HuH-7 (cell line): ENCODE data around the gene DDX54.

Source experiments
- DNase-seq: peaks from one replicate; pipeline ENCODE4 v3.0.0; 2011; ENCODE audit warnings: low spot score

Gene DDX54

DNA sequence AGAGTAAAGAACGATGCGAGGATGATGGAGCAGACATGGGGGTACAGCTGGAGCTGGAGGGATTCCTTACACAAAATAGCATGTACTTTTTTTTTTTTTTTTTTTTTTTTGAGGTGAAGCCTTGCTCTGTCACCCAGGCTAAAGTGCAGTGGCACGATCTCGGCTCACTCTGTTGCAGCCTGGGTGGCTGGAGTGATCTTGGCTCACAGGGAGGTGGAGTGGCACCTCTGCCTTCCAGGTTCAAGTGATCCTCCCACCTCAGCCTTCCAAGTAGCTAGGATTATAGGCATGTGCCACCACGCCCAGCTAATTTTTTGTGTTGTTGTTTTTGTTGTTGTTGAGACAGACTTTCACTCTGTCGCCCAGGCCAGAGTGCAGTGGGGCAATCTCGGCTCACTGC lies 44.6 kb downstream of the DDX54 start:
- no peak for DNase-seq

DNA sequence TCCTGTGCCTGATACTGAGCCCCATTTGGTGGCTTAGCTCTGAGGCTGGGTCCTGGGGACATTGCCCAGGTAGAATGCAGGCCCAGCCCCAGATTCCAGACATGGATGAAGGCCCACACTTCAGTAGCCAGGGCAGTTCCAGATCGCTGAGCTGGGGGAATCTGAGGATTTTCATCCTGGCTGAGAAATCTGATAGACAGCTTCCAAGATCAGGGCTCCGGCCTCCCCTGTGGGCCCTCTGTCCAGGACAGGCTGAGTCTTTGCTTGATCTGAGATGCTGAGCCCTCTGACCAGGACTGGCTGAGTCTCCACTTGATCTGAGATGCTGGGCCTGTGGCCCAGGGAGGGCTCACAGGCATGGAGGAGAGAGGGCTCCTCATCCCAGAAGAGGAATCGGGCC lies 46.5 kb downstream of the DDX54 start:
- no peak for DNase-seq

DNA sequence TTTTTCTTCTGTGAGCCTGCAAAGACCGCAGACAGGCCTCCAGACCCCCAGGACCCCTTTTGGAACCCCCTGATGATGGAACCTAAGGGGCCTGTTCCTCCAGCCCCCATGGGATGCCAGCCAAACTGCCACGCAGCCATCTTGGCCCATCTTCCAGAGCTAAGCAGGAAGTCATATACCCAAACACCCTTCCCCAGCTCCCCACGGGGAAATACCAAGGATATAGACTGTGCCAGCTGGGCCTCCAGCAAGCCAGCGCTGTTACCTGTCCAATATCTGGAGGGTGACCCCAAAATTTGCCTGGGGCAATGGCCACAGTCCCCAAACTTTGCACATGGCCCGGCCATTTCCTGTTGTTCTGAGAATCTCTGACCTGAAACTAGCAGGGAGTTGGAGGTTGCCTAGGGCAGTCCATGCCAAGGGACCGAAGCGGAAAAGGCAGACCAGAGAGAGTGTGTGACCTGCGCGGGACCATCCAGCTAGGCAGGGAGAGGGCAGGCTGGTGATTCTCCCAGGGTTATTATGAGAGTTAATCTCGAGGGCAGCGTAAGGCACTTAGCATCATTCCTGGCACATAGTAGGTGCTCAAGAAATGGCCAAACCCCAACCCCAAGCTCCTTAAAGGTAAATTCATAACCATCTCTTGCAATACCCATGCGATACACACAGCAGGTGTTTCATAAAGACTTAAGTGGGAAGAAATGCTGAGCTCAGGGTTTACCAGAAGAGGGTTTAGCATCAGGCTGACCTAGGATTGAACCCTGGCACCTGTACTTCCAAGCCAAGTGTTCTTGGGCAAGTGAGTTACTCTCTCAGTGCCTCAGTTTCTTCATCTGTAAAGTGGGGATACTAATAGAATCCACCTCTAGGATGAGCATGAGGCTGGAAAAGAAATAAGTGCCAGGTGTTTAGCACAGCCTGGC lies 47.2 kb downstream of the DDX54 start:
- DNase-seq = no peak

DNA sequence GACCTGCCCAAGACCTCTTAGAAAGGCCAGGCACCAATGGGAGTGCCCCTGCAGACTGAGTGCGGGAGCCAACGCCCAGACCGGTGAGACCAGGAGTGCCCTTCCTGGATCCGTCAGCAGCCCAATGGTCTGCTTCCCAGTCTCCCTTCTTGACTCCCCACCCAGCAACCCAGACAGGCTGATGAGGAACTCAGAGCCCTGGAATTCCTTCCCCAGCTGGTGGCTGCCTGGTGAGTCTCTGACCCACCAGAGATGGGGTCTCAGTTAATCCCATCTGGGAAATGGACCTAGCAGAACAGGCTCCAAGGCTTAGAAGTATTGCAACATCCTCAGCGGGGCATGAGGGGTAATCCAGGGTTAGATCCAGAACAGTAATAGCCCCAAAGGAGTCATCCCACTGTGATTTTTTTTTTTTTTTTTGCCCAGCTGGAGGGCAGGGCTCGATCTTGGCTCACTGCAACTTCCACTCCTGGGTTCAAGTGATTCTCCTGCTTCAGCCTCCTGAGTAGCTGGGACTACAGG lies 48.2 kb downstream of the DDX54 start:
- DNase-seq = no peak

DNA sequence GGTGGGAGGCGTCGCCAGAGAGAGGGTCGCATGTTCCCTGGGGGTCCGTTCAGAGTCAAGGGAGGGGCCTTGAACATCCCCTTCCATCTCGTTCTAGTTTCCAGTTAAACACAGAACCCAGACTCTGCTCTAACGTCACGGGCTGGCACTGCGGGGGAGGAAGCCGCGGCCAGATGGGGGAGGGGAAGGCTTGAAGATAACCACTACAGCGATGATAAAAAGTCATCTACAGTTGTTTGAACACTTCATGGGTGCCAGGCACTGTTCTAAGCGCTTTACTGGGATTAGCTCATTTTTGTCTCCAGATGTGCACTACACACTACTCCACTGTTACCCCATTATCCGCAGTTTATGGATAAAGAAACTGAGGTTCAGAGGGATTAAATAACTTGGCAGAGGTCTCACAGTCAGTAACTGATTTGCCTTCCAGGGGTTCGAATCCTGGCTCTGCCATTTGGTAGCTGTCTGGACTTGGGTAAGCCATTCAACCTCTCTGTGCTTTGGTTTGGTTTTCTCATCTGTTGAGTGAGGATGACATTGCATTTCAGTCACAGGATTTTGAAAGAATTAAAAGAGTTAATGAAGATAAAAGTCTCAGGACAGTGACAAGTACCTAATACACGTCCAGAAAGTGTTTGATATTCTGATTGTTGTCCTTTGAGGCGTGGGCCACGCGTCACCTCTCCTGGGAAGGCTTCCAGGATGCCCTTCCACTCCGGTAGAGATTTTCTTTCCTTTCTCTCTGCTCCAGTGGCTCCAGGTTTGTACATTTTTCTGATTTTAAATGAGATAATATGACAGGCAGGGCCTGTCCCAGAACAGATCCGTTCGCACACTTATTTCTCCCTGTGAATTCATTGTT lies 48.9 kb downstream of the DDX54 start:
- no peak for DNase-seq

DNA sequence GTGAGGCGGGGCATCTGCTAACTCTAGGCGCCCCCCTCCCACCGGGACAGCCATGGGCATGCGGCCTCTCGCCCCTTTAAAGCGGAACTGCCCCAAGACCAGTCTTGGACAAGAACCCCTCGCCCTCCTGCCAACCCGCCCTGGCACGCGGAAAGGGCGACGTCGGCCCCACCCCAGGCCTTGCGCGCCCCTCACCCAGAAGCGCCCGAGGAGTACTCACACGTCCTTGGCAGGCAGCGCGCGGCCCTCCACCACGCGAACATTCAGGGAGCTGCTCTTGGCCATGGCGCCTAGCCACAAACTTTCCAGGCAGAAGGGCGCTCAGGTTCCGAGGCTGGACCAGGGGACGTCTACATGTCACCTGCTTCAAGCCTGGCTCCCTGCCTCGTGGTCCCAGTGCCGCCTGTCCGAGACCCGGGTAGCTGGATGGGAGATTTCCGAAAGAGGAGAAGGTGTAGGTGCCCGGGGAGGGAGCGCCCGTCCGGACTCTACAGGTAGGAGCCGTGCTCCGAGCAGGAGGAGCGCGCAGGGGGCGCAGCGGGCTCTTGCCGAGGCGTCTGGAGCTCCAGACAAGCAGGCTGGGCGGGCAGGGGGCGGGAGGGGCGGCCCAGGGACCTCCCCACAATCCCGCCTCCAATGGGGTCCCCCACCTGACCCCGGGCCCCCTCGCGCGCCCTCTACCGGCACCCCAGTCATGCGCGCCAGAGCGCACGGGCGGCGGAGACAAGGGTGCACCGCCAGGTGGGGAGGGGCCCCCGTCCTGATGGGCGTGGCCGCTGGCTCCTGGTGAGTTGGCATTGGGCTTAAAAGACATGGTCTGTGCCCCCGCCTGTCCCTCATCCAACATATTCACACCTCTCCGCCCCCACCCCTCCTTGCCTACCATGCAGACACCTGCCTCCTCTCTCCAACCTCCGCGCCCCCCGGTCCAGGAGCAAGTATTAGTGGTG lies 49.8 kb downstream of the DDX54 start, which contains the start of gene RASAL1:
Gene RASAL1 (minus strand): TSS at position 584 of the 950 bp plus-strand sequence. CDS start 299 bp downstream, at position 285.
- no peak for DNase-seq

DNA sequence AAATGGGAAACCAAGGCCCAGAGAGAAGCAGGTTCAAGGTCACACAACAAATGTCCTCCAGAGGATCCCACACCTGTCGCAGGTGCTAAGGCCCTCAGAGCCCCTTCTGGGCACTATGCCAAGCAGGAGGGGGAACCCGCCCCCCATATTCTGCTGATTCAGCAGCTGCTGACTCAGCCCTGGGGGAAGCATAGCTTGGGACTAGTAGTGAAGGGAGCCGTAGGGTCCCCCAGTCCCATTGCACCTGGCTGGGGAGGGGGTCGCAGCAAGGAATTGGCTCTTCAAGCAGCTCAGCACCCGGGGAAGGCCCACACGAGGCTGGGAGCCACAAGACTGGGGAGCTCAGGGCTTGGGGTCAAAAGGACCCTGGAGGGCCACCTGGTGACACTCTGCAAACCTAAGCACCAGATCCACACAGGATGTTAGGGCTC lies 50.7 kb downstream of the DDX54 start:
- no peak for DNase-seq

DNA sequence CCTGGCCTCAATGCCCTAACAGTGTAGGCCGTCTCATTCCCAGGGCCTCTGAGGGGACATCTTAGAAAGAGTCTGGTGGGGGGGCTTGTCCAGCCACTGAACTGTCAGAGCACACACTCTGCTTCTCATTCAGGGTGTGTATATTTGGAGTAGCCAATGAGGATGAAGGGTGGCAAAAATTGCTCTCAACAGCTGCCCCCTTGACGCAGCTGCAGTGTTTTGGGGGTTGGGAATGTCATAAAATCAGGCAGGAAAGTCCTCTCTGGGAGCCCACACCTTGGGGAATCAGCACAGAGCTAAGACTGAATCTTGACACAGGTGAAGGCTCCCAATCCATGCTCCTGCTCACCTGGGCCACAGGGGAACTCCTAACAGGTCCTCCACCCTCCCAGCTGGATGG lies 51.2 kb downstream of the DDX54 start:
- DNase-seq = no peak

DNA sequence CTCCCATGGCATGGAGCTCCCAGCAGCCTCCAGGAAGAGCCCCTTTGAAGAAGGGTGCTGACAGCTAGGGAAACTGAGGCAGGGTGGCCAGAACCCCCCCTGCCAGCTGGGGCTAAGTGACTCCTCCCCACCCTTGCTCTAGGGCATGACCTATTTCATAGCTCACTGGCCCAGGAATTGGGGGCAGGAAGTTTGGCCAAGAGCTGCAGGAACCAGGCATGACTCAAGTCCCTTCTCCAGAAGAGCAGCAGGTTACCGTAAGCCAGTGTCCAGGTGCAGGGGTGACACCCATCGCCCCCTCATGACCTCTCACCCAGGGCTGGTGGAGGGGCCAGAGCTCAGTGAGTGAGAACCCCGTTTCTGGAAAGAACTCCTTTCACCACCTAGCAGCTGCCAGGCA lies 51.6 kb downstream of the DDX54 start:
- no peak for DNase-seq

DNA sequence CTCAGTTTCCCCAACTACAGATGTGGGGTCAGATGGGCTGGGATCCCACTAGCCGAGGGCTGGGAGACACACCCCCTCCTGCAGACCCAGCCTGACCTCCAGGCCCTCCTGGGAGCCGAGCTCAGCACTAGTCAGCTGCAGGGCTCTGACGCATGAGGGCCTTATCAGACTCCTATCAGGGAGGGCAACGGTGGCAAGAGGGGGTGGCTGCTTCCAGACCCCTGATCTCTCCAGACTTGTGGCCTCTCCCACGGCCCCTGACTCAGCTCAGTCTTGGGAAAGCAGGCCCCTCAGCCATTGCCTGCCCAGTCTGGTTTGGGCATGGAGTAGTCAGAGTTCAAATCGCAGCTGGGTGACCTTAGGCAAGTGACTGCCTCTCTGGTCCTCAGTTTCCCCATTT lies 52.2 kb downstream of the DDX54 start:
- no peak for DNase-seq

DNA sequence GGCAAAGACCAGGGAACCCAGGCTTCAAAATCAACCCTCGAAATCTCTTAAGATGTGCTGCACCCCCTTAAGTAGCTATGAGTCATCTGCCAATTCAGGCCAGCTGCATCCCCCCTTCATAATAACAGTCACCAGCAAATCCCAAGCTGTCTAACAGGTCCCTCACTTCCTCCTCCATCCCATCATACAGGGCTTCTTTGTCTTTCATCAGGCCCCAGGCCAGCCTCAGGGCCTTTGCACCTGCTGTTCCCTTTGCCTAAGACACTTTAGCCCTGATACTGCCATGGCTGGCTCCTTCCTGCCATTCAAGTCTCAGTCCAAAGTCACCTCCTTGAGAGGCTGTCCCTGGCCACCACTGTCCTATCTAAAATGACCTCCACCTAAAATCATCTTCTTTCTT lies 53.7 kb downstream of the DDX54 start:
- DNase-seq = no peak

DNA sequence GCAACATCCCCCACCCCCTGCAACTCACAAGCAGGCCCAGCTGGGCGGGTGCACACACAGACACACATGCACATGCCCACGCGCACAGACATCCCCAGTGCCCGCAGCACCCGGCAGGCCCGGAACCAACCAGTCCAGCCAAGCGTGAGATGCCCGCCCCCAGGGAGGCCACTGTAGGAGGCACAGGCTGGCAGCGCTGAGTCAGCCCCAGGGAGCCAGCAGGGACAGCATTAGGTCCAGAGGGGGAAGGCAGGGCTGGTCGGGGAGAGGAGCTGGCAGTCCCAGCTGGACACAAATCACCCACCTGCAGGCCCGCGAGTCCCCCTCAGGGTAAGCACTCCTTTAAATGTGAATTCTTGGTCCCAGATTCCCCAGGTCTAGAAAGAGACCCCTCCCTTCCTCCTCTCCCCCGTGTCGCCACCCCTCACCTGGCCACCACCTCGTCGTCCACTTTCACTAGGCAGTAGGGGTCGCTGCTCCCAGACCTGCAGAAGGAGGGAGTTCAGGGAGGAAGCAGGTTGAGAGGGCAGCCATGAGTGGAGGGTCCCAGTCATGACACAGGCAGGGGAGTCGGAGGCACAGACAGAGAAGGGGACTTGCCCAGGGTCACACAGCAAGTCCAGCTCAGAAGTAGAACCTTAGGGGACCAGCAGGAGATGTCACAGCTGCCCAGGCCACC lies 54.7 kb downstream of the DDX54 start:
- peak; percentile 82 for DNase-seq

DNA sequence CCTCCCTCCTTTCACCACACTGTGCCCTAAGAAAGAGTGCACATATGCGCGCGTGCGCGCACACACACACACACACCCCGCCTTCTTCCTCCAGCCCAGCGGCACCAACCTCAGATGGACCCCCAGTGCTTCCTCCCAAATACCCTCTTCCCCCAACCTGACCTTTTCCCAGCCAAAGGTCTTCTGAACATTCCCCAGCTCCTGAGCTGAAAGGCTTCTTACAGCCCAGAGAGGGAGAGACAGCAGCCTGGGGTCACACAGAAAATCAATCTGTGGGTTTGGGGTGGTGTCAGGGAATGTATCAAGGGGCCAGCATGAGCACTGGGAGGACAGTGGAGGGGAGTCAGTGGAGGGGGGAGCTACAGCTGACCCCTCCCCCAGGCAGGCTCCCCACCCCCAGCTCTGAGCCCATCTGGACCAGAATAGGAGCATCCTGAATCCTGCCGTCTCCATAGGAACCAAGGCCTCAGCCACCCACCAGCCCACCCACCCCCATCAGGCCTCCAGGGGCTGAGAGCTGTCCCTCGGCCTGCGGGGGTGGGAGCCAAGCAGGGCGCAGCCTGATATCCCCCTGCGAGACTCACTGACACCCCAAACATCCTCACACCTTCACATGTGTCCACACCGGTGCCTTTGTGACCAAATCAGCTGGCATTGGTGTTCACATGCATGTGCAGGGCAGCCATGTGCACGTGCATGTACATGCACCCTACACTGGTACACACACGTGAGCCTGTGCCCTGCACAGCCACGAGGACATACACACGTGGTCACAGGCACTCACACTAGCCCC lies 55.4 kb downstream of the DDX54 start:
- DNase-seq = no peak

DNA sequence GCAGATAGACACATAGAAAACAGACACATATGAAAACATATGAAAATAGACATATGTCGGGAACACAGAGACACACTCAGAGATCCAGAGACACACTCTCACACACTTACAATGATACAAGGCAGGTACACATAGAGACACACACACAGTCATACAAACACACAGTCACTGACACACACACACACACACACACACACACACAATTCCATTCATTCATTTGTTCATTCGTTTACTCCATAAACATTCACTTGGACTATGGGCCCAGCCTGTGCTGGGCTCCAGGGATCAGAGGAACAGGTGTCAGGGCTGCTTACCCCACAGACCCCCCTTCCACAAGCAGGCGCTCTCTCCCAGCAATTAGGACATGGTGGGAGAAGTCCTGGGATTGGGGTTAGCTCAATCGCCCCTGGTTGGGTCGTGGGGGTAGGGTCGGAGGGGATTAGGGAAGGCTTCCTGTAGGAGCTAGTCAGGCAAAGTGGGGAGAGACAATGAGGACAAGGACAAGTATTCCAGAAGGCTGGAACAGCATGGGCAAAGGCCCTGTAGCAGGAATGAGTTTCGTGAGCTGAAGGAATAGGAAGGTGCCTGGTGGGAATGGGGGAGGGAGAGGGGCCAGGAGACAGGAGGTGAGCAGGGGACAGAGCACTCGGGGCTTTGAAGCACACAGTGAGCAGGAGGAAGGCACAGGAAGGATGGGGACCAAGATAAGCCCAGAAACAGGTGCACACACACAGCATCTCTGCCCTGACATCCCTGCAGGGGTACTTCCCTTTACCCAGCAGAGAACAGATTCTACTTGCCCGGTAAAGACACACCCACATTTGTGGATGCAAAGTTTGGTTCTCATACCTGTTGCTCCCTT lies 56.2 kb downstream of the DDX54 start:
- no peak for DNase-seq

DNA sequence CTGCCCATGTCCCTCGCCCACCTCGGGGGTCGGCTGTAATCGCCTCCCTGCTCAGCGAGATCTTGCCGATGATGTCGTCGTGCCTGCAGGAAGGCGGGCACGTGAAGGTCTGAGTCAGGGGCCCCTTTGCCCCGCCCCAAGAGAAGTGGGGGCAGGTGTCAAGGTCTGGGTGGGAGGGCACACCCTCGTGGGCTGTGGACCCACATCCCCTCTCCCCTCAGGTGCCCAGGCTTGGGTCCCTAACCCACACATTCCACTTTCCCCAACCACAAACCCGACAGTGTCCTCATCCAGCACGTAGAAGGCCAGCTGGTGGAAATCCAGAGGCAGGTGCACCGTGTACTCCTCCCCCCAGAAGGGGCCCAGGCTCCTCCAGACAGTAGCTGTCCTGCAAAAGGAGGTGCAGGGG lies 57.5 kb downstream of the DDX54 start:
- no peak for DNase-seq

DNA sequence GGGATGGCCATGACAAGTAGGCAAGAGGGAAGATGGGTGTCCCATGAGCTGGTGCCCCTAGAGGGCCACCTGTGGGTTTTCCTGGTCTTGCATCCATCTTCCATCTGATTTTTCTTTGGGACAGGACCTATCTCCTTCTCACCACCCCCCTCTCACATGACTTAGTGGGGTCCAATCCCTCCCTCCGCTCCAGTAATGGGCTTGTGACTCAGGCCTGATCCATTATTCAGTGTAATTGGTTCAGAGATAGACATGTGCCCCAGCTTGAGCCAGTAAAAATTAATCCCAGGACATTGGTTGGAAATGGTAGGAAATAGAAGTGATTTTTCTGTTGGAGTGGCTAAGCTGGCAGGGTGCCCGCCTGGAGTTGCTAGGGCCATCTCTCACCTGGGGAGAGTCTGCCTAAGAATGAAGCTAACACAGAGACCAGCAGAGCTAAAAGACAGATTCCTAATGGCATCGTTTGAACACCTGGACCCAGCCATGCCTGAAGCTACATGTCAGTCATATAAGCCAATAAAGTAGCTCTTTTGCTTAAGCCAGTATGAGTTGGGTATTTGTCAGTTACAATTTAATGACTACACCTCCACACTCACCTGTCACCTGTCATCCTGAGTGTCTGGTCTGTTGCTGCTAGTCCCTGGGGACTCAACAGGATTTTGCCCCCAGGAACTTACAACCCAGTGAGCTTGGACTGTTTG lies 64.5 kb downstream of the DDX54 start:
- no peak for DNase-seq

DNA sequence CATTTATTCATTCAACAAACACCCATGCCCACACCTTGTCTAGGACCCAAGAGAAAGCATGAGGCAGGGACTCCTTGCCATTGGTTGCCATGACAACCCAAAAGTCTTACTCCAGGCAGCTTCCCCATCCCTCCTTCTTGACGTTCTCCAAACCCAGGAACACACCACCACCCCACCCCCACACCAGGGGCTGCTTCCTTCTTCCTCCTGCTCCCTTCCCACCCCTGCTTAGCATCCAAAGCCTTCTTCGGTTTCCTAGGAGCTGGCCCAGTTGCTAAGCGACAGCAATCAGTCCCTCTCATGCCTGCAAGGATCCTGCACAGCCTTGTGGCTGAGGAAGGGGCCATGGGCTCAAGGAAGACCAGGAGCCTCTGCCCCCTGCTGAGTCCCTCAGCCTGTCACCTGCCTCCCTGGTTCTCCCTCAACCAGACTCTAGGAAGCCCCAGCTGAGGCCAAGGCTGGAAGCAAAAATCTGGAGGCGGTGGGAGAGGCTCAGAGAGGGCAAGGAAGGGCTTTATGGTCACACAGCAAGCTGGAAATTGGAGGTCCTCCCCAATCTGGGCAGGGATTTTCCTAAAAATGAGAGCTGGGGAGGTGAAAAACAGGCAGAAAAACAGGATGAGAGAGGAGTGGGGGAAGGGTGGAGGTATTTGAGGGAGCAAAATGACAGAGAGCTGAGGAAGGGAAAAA lies 65.2 kb downstream of the DDX54 start:
- no peak for DNase-seq

DNA sequence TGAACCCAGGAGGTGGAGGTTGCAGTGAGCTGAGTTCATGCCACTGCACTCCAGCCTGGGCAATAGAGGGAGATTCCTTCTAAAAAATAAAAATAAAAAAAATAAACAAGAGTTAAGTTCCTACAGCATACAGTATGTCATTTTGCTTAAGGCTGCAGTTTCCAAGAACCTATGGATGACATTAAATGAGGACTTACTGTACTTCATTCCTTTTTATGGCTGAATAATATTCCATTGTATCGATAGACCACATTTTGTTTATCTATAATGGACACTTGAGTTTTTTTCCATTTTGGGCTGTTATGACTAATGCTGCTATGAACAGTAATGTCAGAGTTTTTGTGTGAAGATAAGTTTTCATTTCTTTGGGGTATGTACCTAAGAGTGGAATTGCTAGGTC lies 67.1 kb downstream of the DDX54 start:
- DNase-seq = no peak
